Femur (tissue), 1 donor: ENCODE data around the gene BIK.
"Not testable (repeated sequence)": the region's sequence is repeated elsewhere in the genome, so short reads cannot be mapped to it uniquely, and the experiment has no call there.

Source experiments
- DNase-seq: peaks from one replicate; pipeline ENCODE4 v3.0.0-alpha.2; 2017

Gene BIK

GRCh38 chr22:43104950-43105349 lies 5.6 kb upstream of the BIK start:
- not testable (repeated sequence) for DNase-seq

- DNase-seq: no peak
Observed at GRCh38 chr22:43106302-43106701, 4.2 kb upstream of the BIK start.

DNA sequence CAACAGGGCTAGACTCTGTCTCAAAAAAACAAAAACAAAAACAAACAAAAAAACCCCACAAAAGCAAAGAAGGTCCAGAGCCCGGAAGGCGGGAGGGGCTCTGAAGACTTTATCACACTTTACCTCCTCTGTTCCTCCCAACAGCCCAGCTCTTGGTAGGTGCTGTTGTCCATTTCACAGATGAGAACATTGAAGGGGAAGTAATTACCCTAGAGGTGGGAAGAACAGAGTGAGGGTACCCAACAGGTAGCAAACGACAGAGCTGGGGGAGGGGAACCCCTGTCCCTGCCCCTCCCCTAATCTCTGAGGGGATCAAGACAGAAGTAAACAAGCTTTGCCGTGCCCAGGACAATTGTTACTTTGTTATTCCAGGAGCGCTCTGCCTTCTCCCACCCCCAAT lies 1.0 kb upstream of the BIK start:
- no peak for DNase-seq

- DNase-seq: no peak
Observed at GRCh38 chr22:43109921-43110443, 568 bp upstream of the BIK start.

DNA sequence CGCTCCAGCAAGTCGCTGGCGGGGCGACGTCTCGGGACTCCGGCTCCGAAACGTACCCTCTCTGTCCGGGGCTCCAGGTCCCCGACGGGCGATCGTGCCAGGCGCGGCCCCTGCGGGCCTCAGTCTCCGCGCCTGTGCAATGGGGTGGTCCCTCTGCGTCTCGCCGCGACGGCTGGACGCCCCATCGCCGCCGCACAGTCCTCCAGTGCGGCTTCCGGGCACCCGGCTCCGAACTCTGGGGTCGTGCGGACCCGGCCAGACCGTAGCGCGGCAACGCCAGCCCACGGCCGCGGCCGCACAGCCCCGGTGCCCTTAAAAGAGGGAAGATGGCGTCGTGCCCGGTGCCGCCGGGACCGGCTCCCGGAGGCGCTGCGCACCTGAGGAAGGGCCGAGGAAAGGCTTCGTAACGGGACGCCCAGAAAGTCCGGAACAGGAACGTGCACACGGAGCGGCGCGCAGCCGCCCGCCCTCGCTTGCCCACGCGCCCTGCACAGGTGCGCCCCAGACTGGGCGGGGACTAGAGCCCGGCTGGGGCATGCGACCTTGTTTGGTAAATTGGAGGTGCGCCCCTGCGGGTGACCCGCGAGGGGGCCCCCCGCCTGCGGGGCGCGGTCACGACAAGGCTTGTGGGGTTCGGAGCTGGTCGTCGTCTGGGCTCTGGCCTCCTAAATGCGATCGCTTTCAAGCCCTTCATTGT lies 525 bp downstream of the BIK start:
- no peak for DNase-seq

GRCh38 chr22:43113526-43114251 lies 3.1 kb downstream of the BIK start:
- DNase-seq: no peak

- DNase-seq: no peak
Observed at GRCh38 chr22:43114958-43115357, 4.4 kb downstream of the BIK start.

GRCh38 chr22:43116932-43117331 lies 6.4 kb downstream of the BIK start:
- DNase-seq: no peak

GRCh38 chr22:43118024-43118849 lies 7.7 kb downstream of the BIK start:
- DNase-seq: no peak

DNA sequence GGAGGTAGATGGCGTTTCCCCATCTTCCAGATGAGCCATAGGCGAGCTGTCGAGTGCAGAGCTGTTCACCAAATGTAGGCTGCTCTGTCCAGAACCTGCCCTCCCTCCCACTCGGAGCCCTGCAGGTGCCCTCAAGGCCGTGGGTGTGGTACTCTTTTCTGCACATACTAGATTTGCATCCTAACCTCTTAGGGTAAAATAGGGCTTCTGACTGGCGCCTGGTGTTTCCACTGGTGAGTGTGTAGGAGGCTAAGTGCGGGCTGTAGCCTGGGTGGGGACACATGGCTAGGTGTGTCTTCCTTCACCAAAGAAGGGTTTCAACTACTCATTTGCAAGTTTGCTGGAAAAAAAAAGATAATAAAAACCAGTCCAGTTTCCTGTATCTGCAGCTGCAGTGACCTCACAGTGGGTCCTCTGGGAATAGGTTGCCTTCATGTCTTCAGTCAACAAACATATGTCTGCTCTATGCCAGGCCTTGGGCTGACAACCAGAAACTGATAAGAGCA lies 8.5 kb downstream of the BIK start:
- no peak for DNase-seq

- no peak for DNase-seq
Observed at GRCh38 chr22:43126501-43127165, 16.1 kb downstream of the BIK start.

DNA sequence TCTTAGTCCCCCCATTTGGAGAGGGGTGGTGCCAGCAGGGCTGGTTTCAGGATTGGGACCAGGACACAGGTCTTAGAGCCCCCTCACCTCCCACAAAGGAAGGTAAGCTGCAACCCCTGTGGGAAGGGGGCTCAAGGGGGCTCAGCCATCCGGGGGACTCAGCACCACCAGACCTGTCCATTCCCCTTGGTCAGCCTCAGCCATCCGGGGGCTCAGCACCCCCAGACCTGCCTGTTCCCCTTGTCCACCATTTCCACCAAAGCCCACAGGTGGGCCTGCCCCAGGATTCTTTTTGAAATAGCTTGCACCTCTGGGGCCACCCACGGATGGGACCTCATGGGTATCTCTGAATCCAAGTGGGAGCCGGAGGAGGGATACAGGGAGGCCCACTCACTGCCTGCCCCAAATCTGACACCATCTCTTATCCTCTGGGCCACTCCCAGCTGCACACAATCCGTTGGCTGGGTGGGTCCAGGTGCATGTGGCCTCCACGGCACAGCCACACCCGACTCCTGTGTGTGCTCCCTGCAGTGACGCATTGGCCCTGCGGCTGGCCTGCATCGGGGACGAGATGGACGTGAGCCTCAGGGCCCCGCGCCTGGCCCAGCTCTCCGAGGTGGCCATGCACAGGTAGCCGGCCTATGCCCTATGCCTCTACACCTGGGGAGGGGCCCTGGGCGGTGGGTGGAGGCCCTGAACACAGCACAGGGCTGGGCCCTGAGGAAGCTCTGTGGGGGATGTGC lies 16.8 kb downstream of the BIK start:
- no peak for DNase-seq

DNA sequence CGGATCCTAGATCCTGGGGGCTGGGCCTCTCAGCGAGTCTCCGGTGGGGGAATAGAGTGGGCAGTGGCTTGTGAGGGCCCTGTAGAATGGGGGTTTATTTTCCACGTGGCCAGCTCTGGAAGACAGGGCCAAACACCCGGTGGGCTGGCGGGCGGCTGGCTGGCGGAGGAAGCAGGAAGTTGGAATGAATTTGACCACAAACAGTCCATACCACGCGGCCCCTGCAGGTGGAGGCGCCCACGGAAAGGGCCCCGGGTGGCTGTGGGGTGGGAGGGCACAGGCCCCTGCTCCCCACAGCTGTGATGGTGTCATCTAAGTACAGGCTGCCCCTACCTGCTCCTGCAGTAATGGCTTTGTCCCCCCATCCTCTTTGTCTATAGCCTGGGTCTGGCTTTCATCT lies 17.6 kb downstream of the BIK start:
- DNase-seq: no peak

GRCh38 chr22:43128928-43129424 lies 18.4 kb downstream of the BIK start:
- DNase-seq: no peak

- DNase-seq: no peak
Observed at GRCh38 chr22:43129426-43130425, 19.2 kb downstream of the BIK start.

GRCh38 chr22:43131773-43132501 lies 21.4 kb downstream of the BIK start:
- no peak for DNase-seq

- DNase-seq: no peak
Observed at GRCh38 chr22:43133401-43133800, 22.9 kb downstream of the BIK start.

DNA sequence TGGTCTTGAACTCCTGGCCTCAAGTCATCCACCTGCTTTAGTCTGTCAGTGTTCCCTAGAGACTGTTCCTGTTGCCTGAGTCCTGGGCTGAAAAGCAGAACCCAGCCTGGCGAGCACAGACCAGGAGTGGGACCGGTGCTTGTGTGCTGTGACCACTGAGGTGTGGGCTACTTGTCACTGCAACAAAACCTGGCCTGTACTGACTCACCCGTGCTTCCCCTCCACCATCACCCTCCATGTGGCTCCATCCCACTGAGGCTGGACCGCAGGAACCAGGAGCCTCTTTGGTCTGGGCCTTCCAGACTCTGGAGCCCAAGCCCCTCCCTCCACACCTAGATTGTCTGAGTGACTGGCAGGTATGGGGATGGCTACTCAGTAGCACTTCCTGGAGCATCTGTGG lies 24.0 kb downstream of the BIK start:
- no peak for DNase-seq

DNA sequence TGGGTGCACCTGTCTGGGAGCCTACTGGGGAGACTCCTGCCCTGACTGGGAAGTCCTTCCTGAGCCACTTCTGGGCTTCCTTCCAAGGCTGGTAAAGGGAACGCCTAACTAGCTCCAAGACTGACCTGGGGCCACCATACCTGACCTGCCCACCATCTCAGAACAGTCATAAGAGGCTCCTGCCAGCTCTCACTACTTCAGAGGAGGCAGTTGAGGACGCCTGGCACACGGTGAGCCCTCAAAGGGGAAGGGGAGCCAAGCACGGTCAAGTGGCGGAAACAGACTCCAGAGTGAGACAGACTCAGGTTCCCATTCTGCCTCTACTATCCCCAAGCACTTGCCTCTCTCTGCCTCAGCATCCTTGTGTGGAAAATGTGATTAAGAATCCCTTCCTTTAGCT lies 25.0 kb downstream of the BIK start:
- no peak for DNase-seq

GRCh38 chr22:43136255-43136654 lies 25.7 kb downstream of the BIK start:
- DNase-seq: no peak
